GM18870 (cell line): ENCODE measurements around the gene OMA1.

Experiments used
- ATAC-seq: cut with Tn5 transposase; IDR thresholded peaks from one replicate; pipeline ENCODE4 v1.9.1; 2021; ENCODE audit warnings: moderate library complexity; ENCODE audit not compliant: unreplicated experiment

Gene OMA1

DNA sequence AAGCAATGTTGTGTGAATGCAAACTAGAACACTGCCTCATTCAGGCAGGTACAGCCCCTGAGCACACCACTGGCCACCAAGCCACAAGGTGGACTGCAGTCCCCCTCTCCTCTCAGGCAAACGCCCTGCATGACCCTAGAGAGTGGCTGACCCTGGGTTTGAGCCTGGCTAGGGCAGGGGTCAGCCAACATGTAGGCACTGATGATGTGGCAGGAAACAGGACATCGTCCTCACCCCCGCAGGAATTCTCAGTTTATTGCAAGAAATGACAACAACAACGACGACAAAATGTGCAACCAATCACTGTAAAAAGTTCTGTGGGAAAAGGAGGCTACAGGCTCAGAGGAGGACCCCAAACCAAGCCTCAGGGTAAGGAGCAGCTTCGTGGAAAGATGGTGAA lies 81.3 kb downstream of the OMA1 start:
- no peak for ATAC-seq

DNA sequence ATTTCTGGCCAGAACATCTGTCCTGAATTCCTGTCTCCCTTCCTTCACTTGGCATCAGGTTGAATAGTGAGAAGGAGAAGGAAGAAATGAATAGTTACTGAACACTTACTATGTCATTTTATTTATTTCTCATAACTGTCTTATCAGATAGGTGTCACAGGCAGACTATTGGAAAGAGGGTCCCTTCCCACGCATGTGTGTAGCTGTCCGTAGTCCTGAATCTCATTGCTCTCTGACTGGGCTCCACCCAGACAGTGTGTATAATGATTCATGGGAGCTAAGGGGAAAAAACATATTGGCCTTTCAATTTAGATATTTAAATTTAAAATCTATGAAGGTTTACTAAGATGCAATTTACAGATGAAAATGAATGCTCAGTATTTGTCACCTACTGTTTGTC lies 86.1 kb downstream of the OMA1 start:
- ATAC-seq = no peak

GRCh38 chr1:58459911-58460310 lies 86.6 kb downstream of the OMA1 start:
- no peak for ATAC-seq

- no peak for ATAC-seq
Observed at GRCh38 chr1:58457023-58457635, 89.4 kb downstream of the OMA1 start.

DNA sequence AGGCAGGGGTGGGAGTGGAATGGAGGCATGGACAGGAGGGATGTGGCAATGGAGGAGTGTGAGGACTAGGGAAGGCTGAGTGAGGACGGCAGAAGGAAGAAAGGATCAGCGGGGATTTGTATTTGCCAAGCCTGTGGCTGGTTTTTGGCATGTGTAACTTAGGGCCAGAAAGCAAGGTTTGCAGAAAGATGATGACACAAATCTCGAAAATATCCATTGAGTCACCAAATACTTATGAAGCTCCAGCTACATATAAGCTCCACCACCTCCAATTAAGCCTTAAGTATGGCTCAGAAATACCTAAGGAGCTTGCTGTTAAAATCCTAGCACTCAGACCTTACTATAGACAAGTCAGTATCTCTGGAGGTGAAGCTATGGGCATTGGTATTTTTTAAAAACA lies 90.1 kb downstream of the OMA1 start:
- no peak for ATAC-seq

DNA sequence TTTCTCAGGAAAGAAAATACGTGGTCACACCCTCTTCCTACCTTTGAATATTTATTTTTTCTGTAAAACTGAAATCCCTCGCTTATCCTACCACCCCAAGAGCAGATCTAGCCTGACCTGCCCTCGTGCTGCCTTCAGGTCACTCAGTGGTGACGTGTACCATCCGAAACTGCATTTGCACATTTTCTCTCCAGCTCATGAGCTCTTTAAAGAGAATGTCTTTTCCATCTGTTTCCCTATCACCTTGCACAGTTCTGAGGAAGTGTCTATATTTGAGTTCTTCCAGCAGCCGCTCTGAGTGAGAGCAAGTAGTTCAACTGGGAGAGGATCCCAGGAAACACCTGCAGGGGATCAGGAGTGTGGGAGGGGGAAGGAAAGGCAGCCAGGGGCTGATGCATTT lies 91.7 kb downstream of the OMA1 start:
- ATAC-seq = no peak

DNA sequence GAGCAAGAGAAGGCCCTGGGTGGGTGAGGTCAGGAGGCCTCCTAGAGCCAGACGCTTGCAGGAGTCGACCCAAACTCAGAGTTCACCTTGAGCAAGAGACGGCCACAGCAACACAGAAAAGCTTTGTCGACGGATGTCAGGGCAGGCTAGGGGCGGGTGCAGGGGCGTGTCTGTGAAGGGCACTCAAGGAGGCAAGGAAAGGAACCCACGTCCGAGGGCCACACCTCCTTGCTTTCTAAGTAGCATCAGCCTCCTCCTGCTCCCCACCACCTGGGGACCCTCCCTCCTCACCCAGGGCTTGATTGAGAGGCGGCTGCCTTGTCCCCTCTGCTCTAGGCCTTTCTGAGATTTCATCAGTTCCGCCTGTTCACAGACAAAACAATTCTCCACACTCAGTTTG lies 92.1 kb downstream of the OMA1 start:
- ATAC-seq = no peak

DNA sequence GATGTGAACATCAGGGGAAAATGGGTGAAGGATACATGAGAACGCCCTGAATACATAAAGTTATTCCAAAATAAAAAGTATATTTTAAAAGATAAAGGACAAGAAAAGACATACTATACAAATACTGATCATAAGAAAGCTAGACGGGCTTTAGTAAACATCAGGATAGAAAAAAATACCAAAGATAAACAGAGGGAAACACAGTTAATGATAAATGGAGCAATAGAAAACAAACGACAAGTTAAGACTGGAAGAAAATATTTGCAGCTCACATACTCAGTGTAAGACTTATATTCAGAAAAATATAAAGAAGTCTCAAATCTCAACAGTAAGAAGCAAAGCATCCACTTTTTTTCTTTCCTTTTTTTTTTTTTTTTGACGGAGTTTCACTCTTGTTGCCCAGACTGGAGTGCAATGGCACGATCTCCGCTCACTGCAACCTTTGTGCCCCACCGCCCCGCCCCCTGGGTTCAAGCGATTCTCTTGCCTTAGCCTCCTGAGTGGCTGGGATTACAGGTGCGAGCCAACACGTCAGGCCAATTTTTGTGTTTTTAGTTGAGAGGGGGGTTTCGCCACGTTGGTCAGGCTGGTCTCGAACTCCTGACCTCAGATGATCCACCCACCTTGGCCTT lies 94.8 kb downstream of the OMA1 start:
- no peak for ATAC-seq

GRCh38 chr1:58447886-58448285 lies 98.6 kb downstream of the OMA1 start:
- no peak for ATAC-seq

GRCh38 chr1:58447042-58447441 lies 99.5 kb downstream of the OMA1 start:
- no peak for ATAC-seq

- ATAC-seq = no peak
Observed at GRCh38 chr1:58446368-58446767, 100.2 kb downstream of the OMA1 start.

- no peak for ATAC-seq
Observed at GRCh38 chr1:58443986-58444868, 102.3 kb downstream of the OMA1 start.

DNA sequence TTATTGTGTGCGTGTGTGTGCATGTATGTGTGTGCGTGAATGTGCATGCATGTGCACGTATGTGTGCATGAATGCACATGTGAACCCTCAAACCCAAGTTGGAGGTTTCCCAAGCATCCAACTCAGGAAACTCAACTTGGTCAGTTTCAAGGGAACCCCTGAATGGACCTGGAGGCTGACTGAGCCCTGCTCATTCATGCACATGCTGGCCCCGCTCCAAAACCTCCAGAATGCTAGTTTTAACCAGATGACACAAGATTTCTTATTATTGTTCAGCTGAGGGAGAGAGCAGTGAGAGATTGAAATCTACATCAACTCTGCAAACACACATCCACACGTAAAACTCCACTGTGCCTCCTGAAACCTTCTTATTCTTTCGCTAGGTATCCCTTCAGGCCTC lies 104.4 kb downstream of the OMA1 start:
- ATAC-seq = no peak

GRCh38 chr1:58441699-58442098 lies 104.8 kb downstream of the OMA1 start:
- no peak for ATAC-seq

DNA sequence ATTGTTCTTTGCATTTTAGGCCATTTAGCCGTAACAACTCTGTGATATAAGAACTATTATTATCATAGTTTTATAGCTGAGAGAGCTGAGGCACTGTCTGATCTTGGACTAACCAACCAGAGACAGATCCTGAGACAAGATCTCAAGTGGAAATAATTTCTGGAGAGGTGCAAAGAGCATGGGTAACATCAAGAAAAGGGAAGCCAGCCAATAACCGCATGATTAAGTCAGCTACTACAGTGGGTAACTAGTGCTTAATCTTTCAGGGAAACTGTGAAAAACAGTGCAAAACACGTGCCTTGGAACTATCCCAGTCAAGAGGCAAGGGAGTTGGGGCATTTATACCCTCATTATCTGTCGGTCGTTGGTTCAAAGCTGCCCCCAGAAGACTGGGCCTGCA lies 105.8 kb downstream of the OMA1 start:
- no peak for ATAC-seq

GRCh38 chr1:58439946-58440345 lies 106.6 kb downstream of the OMA1 start:
- ATAC-seq = no peak

- no peak for ATAC-seq
Observed at GRCh38 chr1:58438468-58438867, 108.1 kb downstream of the OMA1 start.

DNA sequence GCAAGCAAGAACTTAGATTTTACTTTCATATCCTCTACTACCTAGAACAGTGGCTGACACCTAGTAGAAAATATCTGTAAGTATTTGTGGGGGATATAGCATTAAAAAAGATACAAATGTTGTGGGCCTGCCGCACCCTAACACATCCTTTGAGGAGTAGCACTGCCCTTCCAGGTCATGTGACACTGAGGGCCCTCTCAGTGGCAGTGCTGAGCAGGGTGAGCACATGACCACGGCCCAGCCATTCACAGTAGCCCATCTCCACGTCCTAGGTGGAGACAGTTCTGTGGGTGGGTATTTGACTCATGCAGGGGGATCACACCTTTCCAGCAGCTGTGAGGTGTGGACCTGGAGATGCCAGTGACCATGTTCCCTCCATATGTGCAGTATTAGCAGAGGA lies 108.9 kb downstream of the OMA1 start:
- ATAC-seq = no peak

DNA sequence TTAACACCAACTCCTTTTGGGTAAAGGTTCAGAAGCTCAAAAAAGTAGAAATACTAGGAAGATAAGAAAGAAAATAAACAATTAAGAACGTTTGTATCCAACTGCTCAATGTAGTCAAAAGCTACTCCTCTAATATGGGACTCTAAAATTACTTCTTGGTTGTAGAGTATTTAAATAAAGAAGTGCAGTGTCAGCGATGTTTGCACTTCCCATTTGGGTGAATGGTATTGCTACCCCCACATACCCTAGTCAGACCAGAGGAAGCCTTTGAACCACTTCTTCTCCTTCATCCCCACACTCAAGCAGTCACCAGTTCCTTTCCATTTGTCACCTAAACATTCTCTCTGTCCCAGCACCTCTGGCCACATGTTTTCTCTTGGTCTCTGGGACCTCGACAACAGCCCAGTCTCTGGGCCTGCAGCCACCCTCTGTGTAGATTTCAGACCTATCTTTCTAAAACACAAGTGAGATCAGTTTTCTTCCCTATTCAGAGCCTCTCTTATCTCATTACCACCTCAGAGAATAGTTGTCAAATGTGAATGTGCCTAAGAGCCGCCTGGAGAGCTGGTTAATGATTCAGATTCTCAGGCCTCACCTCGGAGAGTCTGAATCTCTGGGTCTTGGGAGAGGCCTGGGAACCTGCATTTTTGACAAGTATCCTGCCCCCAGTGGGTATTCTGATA lies 109.8 kb downstream of the OMA1 start:
- no peak for ATAC-seq

GRCh38 chr1:58435376-58435775 lies 111.2 kb downstream of the OMA1 start:
- ATAC-seq = no peak

- no peak for ATAC-seq
Observed at GRCh38 chr1:58434607-58435006, 111.9 kb downstream of the OMA1 start.

DNA sequence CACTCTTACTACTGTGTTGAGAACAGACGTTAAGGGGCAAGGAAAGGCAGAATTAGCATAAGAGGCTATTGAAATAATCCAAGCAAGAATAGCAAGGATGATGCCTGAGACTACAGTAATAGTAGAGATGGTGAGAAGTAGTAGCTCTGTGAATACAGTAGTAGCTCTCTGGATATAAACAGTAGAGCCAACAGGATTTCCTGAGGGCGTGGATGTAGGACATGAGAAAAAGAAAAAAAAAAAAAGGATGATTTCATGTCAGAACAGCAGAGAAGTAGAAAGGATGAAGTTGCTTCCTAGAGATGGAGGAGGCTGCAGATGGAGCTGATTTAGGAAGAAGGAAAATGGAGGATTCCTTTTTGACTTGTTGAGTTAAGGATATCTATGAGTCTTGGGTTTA lies 112.3 kb downstream of the OMA1 start:
- ATAC-seq = no peak
